OCI-LY3 (cell line): ENCODE data around the gene TMEM163.

Source experiments
- H2AFZ ChIP-seq: fragments of 200-600, 300-600 bp; shearing (Covaris generic); 2 replicates; pipeline ENCODE4 v1.6.0; 2014; ENCODE audit warnings: antibody characterized with exemption, low read depth, low read length
- H3K27ac ChIP-seq: fragments of 200-600, 300-600 bp; sonication (generic); 2 replicates; pipeline ENCODE4 v1.5.1; 2014; ENCODE audit warnings: mild to moderate bottlenecking, low read length, moderate library complexity, mixed read lengths
- H3K27me3 ChIP-seq: fragments of 200-600, 300-600 bp; sonication (generic); 2 replicates; pipeline ENCODE4 v1.6.1; 2014; ENCODE audit warnings: low read depth, low read length, mixed read lengths
- H3K36me3 ChIP-seq: fragments of 200-600, 300-600 bp; sonication (generic); replicated peaks from 2 replicates; pipeline ENCODE3; 2014; ENCODE audit warnings: low read depth, low read length, mixed read lengths
- H3K4me1 ChIP-seq: fragments of 300-600, 200-600 bp; sonication (generic); 2 replicates; pipeline ENCODE4 v1.6.1; 2014; ENCODE audit warnings: low read length, mixed read lengths
- H3K4me2 ChIP-seq: fragments of 200-600, 300-600 bp; sonication (generic); 2 replicates; pipeline ENCODE4 v1.6.1; 2014; ENCODE audit warnings: low read length, mixed read lengths
- H3K4me3 ChIP-seq: fragments of 300-600, 200-600 bp; sonication (generic); 2 replicates; pipeline ENCODE4 v1.5.1; 2014; ENCODE audit warnings: antibody characterized with exemption, mild to moderate bottlenecking, low read length, moderate library complexity
- H3K79me2 ChIP-seq: fragments of 300-600, 200-600 bp; shearing (Covaris generic); 2 replicates; pipeline ENCODE4 v1.6.1; 2014; ENCODE audit warnings: mild to moderate bottlenecking, low read length, mixed read lengths
- H3K9ac ChIP-seq: fragments of 300-600, 200-600 bp; shearing (Covaris generic); 2 replicates; pipeline ENCODE4 v1.6.0; 2014; ENCODE audit warnings: mild to moderate bottlenecking, low read length, moderate library complexity
- H3K9me3 ChIP-seq: fragments of 200-600, 300-600 bp; shearing (Covaris generic); 2 replicates; pipeline ENCODE4 v1.6.1; 2014; ENCODE audit warnings: low read length, mixed read lengths; ENCODE audit not compliant: insufficient read depth
- H4K20me1 ChIP-seq: fragments of 200-600, 300-600 bp; sonication (generic); 2 replicates; pipeline ENCODE4 v1.6.1; 2016; ENCODE audit warnings: low read length, mixed read lengths; ENCODE audit not compliant: insufficient read depth
- CTCF ChIP-seq: fragments of 200-600, 300-600 bp; sonication (generic); IDR thresholded peaks from 2 replicates; pipeline ENCODE4 v1.5.1; 2014; ENCODE audit warnings: antibody characterized with exemption, low read length, low read depth
- EZH2phosphoT487 ChIP-seq: fragments of 200-600 bp; shearing (Covaris generic); IDR thresholded peaks from 2 replicates; pipeline ENCODE4 v1.6.1; 2018; ENCODE audit warnings: antibody characterized with exemption, mixed run types, low read depth

TMEM163 gene

GRCh38 chr2:134455426-134455825 lies 263.4 kb downstream of the TMEM163 start:
- H3K4me3 ChIP-seq = no peak overlapping the region
- H3K9me3 ChIP-seq = no peaks in the 10 kb centered on the region
- H3K4me2 ChIP-seq = no peak overlapping the region
- H4K20me1 ChIP-seq = 0 out of 2 replicates have a peak, but pooled peaks cover 2% of the 10 kb centered on the region
- no peak overlapping the region for H2AFZ ChIP-seq
- no peak overlapping the region for H3K27ac ChIP-seq
- peaks cover 17% of the 10 kb centered on the region for H3K36me3 ChIP-seq
- no peak for TF ChIP-seq CTCF
- no peak for TF ChIP-seq EZH2phosphoT487
- H3K4me1 ChIP-seq = peaks cover 2% of the 10 kb centered on the region; the same call in 1 of the 2 replicates
- H3K9ac ChIP-seq = no peak overlapping the region
- no peaks in the 10 kb centered on the region for H3K79me2 ChIP-seq
- no peaks in the 10 kb centered on the region for H3K27me3 ChIP-seq

GRCh38 chr2:134454931-134455330 lies 263.9 kb downstream of the TMEM163 start:
- H3K4me1 ChIP-seq = no peaks in the 10 kb centered on the region
- no peak overlapping the region for H3K4me2 ChIP-seq
- H3K36me3 ChIP-seq = peaks cover 17% of the 10 kb centered on the region
- H3K4me3 ChIP-seq = no peak overlapping the region
- no peak for TF ChIP-seq CTCF
- no peak for TF ChIP-seq EZH2phosphoT487
- no peak overlapping the region for H3K27ac ChIP-seq
- H3K9ac ChIP-seq = no peak overlapping the region
- H3K9me3 ChIP-seq = no peaks in the 10 kb centered on the region
- H4K20me1 ChIP-seq = 0 out of 2 replicates have a peak, but pooled peaks cover 2% of the 10 kb centered on the region
- no peaks in the 10 kb centered on the region for H3K27me3 ChIP-seq
- no peaks in the 10 kb centered on the region for H3K79me2 ChIP-seq
- H2AFZ ChIP-seq = no peak overlapping the region

- H4K20me1 ChIP-seq = no peaks in the 10 kb centered on the region
- H3K9ac ChIP-seq = no peak overlapping the region
- H3K9me3 ChIP-seq = no peaks in the 10 kb centered on the region
- no peak overlapping the region for H3K4me3 ChIP-seq
- H3K4me2 ChIP-seq = no peak overlapping the region
- no peak for TF ChIP-seq EZH2phosphoT487
- no peak for TF ChIP-seq CTCF
- no peak overlapping the region for H3K27ac ChIP-seq
- H3K79me2 ChIP-seq = no peaks in the 10 kb centered on the region
- no peaks in the 10 kb centered on the region for H3K27me3 ChIP-seq
- H2AFZ ChIP-seq = no peak overlapping the region
- H3K4me1 ChIP-seq = no peaks in the 10 kb centered on the region
- H3K36me3 ChIP-seq = peaks cover 17% of the 10 kb centered on the region
Measured at GRCh38 chr2:134454426-134454825, 264.4 kb downstream of the TMEM163 start.

GRCh38 chr2:134453973-134454372 lies 264.8 kb downstream of the TMEM163 start:
- TF ChIP-seq EZH2phosphoT487 (no peak), CTCF (no peak)
- H3K79me2 ChIP-seq = no peaks in the 10 kb centered on the region
- H3K36me3 ChIP-seq = peaks cover 17% of the 10 kb centered on the region
- no peaks in the 10 kb centered on the region for H3K9me3 ChIP-seq
- no peak overlapping the region for H3K4me2 ChIP-seq
- no peak overlapping the region for H3K27ac ChIP-seq
- no peaks in the 10 kb centered on the region for H3K27me3 ChIP-seq
- no peaks in the 10 kb centered on the region for H4K20me1 ChIP-seq
- no peaks in the 10 kb centered on the region for H3K4me1 ChIP-seq
- H3K4me3 ChIP-seq = no peak overlapping the region
- H2AFZ ChIP-seq = no peak overlapping the region
- H3K9ac ChIP-seq = no peak overlapping the region
